Measurements from ENCODE around the gene SPTA1. TPM values are rescaled to one million over a fixed set of nuclear protein-coding genes. Genes with fewer than 3 reads are reported as not detected.

Gene SPTA1
- total RNA-seq, 1 donor from 2014 or later: 6.1 TPM

DNA sequence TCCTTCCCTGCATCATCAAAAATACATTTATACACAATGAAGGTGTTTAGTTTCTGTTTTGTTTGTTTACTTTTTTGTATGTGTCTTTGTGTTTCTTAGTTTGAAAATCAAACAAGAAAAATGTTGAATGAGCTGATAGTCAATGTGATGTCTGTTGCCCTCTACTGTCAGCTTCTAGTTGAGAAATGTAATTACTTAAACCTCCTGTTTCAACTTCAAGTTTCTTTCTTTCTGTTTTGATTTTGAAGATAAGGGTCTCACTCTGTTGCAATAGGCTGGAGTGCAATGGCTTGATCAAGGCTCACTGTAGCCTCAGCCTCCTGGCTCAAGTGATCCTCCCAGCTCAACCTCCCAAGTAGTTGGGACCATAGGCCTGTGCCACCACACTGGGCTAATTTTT is 37.5 kb downstream of the SPTA1 start:
- no peaks in the 10 kb centered on the region for H3K36me3 Mint-ChIP-seq (ENCODE audit: low read depth, unreplicated experiment)
- no peaks in the 10 kb centered on the region for H3K9me3 Mint-ChIP-seq (ENCODE audit: unreplicated experiment)
- no peak for DNase-seq (ENCODE audit: low spot score)
- H3K27ac Mint-ChIP-seq (ENCODE audit: unreplicated experiment): no peak overlapping the region
- H3K4me3 Mint-ChIP-seq (ENCODE audit: unreplicated experiment): no peak overlapping the region
- H3K4me1 Mint-ChIP-seq (ENCODE audit: unreplicated experiment): no peaks in the 10 kb centered on the region
- TF ChIP-seq, protein P1, sequence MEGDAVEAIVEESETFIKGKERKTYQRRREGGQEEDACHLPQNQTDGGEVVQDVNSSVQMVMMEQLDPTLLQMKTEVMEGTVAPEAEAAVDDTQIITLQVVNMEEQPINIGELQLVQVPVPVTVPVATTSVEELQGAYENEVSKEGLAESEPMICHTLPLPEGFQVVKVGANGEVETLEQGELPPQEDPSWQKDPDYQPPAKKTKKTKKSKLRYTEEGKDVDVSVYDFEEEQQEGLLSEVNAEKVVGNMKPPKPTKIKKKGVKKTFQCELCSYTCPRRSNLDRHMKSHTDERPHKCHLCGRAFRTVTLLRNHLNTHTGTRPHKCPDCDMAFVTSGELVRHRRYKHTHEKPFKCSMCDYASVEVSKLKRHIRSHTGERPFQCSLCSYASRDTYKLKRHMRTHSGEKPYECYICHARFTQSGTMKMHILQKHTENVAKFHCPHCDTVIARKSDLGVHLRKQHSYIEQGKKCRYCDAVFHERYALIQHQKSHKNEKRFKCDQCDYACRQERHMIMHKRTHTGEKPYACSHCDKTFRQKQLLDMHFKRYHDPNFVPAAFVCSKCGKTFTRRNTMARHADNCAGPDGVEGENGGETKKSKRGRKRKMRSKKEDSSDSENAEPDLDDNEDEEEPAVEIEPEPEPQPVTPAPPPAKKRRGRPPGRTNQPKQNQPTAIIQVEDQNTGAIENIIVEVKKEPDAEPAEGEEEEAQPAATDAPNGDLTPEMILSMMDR (IDR thresholded peaks at IDR 0.05; ENCODE audit: unreplicated experiment): no peak
- H3K27me3 Mint-ChIP-seq (ENCODE audit: unreplicated experiment): no peaks in the 10 kb centered on the region

- Mint-ChIP-seq H3K9me3 (ENCODE audit: unreplicated experiment) (no peaks in the 10 kb centered on the region), H3K4me3 (ENCODE audit: unreplicated experiment) (no peak overlapping the region), H3K4me1 (ENCODE audit: unreplicated experiment) (no peaks in the 10 kb centered on the region), H3K27me3 (ENCODE audit: unreplicated experiment) (no peaks in the 10 kb centered on the region), H3K27ac (ENCODE audit: unreplicated experiment) (no peak overlapping the region), H3K36me3 (ENCODE audit: low read depth, unreplicated experiment) (no peaks in the 10 kb centered on the region)
- no peak for DNase-seq (ENCODE audit: low spot score)
- TF ChIP-seq, protein P1 (IDR thresholded peaks at IDR 0.05; ENCODE audit: unreplicated experiment): no peak
Observed at GRCh38 chr1:158646465-158646864, 40.0 kb downstream of the SPTA1 start.

DNA sequence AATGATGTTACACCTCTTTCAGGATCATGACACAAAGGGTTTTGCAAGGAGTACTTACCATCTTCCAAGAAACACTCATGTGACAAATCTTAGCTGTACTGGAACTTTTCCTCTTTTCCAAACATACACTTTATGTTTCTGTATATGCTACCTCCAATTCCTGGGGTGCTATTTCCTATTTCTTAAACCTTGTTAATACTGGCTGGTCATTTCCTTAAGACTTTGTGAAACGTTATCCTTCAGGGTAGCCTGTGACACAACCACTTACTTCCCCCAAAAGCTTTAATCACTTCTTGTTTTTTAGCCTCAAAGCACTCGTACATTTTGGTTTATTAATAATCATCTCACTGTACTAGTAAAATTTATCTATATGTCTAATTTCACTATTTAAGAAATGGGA is 42.1 kb downstream of the SPTA1 start:
- H3K4me1 Mint-ChIP-seq (ENCODE audit: unreplicated experiment): no peaks in the 10 kb centered on the region
- no peak for DNase-seq (ENCODE audit: low spot score)
- no peak overlapping the region for H3K27ac Mint-ChIP-seq (ENCODE audit: unreplicated experiment)
- H3K36me3 Mint-ChIP-seq (ENCODE audit: low read depth, unreplicated experiment): no peaks in the 10 kb centered on the region
- no peak overlapping the region for H3K4me3 Mint-ChIP-seq (ENCODE audit: unreplicated experiment)
- TF ChIP-seq, protein P1 (IDR thresholded peaks at IDR 0.05; ENCODE audit: unreplicated experiment): no peak
- no peaks in the 10 kb centered on the region for H3K27me3 Mint-ChIP-seq (ENCODE audit: unreplicated experiment)
- no peaks in the 10 kb centered on the region for H3K9me3 Mint-ChIP-seq (ENCODE audit: unreplicated experiment)

GRCh38 chr1:158638904-158639303 is 47.6 kb downstream of the SPTA1 start:
- Mint-ChIP-seq H3K4me1 (ENCODE audit: unreplicated experiment) (no peaks in the 10 kb centered on the region), H3K27me3 (ENCODE audit: unreplicated experiment) (no peaks in the 10 kb centered on the region), H3K4me3 (ENCODE audit: unreplicated experiment) (no peak overlapping the region), H3K36me3 (ENCODE audit: low read depth, unreplicated experiment) (no peaks in the 10 kb centered on the region), H3K27ac (ENCODE audit: unreplicated experiment) (no peak overlapping the region), H3K9me3 (ENCODE audit: unreplicated experiment) (no peaks in the 10 kb centered on the region)
- TF ChIP-seq, protein P1 (IDR thresholded peaks at IDR 0.05; ENCODE audit: unreplicated experiment): no peak
- DNase-seq (ENCODE audit: low spot score): no peak

GRCh38 chr1:158638146-158638545 is 48.4 kb downstream of the SPTA1 start:
- TF ChIP-seq, protein P1 (IDR thresholded peaks at IDR 0.05; ENCODE audit: unreplicated experiment): no peak
- Mint-ChIP-seq H3K4me1 (ENCODE audit: unreplicated experiment) (no peaks in the 10 kb centered on the region), H3K36me3 (ENCODE audit: low read depth, unreplicated experiment) (no peaks in the 10 kb centered on the region), H3K4me3 (ENCODE audit: unreplicated experiment) (no peak overlapping the region), H3K27ac (ENCODE audit: unreplicated experiment) (no peak overlapping the region), H3K27me3 (ENCODE audit: unreplicated experiment) (no peaks in the 10 kb centered on the region), H3K9me3 (ENCODE audit: unreplicated experiment) (no peaks in the 10 kb centered on the region)
- no peak for DNase-seq (ENCODE audit: low spot score)
